ENCODE data around the gene CLDN5. TPM values are rescaled to one million over a fixed set of nuclear protein-coding genes. Genes with fewer than 3 reads are reported as not detected.

Gene CLDN5
- total RNA-seq, 1 donor from 2014 or later, result not detected

DNA sequence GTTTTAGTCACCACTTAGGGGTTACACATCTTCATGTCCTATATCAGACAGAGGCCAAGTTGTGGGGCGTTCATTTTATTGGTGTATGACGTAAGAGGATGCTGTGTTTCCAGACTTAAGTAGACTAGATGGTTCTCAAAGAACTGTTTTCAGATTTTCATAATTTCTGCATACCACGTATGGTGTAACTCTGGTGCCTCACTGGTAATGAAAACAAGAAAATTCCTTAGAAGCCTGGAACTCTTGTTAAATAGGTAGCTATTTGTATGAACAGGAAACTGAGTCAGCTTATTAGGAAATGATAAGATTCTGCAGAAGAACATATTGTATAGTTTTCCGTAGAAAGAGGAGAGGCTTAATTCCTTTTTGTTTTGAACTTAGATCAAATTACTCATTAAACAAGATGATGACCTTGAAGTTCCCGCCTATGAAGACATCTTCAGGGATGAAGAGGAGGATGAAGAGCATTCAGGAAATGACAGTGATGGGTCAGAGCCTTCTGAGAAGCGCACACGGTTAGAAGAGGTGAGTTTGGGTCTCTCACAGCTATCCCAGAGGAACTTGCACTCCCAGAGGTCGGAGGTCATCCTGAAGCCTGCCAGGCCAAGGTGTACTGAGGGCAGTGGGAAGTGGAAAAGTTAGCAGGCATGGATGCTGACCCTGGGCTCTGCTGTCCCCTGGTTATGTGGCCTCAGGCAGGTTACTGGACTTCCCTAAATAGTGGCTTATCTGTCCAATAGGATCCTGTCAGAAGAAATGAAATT lies 40.5 kb downstream of the CLDN5 start:
- Mint-ChIP-seq H3K36me3 (ENCODE audit: low read depth) (no peaks in the 10 kb centered on the region), H3K4me1 (ENCODE audit: low read depth) (peaks cover 15% of the 10 kb centered on the region), H3K9me3 (ENCODE audit: low read depth) (no peaks in the 10 kb centered on the region), H3K27ac (ENCODE audit: unreplicated experiment) (no peak overlapping the region), H3K4me3 (ENCODE audit: unreplicated experiment) (no peak overlapping the region), H3K27me3 (ENCODE audit: low read depth) (no peaks in the 10 kb centered on the region)
- DNase-seq (ENCODE audit: low spot score), result no peak
- TF ChIP-seq, protein P1, sequence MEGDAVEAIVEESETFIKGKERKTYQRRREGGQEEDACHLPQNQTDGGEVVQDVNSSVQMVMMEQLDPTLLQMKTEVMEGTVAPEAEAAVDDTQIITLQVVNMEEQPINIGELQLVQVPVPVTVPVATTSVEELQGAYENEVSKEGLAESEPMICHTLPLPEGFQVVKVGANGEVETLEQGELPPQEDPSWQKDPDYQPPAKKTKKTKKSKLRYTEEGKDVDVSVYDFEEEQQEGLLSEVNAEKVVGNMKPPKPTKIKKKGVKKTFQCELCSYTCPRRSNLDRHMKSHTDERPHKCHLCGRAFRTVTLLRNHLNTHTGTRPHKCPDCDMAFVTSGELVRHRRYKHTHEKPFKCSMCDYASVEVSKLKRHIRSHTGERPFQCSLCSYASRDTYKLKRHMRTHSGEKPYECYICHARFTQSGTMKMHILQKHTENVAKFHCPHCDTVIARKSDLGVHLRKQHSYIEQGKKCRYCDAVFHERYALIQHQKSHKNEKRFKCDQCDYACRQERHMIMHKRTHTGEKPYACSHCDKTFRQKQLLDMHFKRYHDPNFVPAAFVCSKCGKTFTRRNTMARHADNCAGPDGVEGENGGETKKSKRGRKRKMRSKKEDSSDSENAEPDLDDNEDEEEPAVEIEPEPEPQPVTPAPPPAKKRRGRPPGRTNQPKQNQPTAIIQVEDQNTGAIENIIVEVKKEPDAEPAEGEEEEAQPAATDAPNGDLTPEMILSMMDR (IDR thresholded peaks at IDR 0.05), result no peak

DNA sequence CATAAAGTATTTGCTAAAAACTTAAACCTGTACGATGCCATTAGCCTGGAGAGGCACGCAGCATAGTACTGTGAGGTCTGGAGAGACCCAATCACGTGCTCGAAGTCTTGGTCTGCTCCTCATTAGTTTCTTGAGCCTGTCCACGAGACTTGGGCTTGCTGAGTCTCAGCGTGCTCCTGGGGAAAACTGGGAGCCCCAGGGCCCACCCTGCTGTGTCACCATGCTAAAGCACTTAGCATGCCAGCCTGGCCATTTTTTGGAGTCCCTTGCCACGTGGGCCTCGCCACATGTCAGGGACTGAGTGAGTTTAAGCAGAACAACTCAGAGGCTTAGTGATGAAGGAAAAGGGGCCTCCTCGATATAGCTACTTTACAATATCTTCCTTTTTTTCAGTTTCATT lies 41.9 kb downstream of the CLDN5 start:
- TF ChIP-seq, protein P1 (IDR thresholded peaks at IDR 0.05), result no peak
- Mint-ChIP-seq H3K36me3 (ENCODE audit: low read depth) (no peaks in the 10 kb centered on the region), H3K27ac (ENCODE audit: unreplicated experiment) (no peak overlapping the region), H3K27me3 (ENCODE audit: low read depth) (no peaks in the 10 kb centered on the region), H3K4me1 (ENCODE audit: low read depth) (peaks cover 25% of the 10 kb centered on the region), H3K9me3 (ENCODE audit: low read depth) (no peaks in the 10 kb centered on the region), H3K4me3 (ENCODE audit: unreplicated experiment) (no peak overlapping the region)
- no peak for DNase-seq (ENCODE audit: low spot score)

DNA sequence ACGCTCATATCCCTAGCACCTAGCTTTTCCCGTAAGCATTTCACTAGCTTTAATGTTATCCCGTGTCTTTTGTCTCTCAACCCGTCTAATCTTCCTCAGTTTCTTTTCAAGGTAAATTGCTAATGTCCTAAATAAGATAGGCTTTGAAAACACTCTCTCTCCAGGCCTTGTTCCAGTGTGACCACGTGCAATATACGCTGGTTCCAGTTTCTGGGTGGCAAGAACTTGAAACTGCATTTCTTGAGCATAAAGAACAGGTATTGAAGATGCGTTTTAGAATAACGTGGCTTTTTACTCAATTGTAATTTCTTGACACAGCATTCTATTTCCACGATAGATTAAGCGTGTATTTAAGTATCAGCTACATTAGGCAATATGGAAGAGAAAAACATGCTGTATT lies 43.4 kb downstream of the CLDN5 start:
- no peak overlapping the region for H3K27ac Mint-ChIP-seq (ENCODE audit: unreplicated experiment)
- no peaks in the 10 kb centered on the region for H3K9me3 Mint-ChIP-seq (ENCODE audit: low read depth)
- TF ChIP-seq, protein P1 (IDR thresholded peaks at IDR 0.05), result no peak
- H3K4me3 Mint-ChIP-seq (ENCODE audit: unreplicated experiment), result no peak overlapping the region
- DNase-seq (ENCODE audit: low spot score), result no peak
- H3K36me3 Mint-ChIP-seq (ENCODE audit: low read depth), result no peaks in the 10 kb centered on the region
- no peaks in the 10 kb centered on the region for H3K27me3 Mint-ChIP-seq (ENCODE audit: low read depth)
- H3K4me1 Mint-ChIP-seq (ENCODE audit: low read depth), result peaks cover 35% of the 10 kb centered on the region

DNA sequence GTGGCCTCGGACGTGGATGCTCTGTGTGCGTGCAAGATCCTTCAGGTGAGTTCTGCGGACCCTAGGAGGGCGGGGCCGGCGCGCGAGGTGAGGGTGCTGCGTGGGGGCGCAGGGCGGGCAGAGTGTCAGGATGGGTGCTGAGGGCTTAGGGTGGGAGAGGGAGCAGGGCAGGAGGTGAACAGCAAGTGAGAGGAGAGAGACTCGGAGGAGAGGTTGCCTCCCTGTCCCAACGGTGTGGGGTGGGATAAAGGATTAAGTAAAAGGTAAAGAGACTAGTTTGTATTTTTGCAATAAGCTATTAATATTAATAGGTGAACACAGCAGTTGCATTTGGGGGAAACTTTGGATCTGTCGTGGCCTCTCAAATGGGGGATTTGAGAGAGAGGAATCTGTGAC lies 44.0 kb downstream of the CLDN5 start:
- Mint-ChIP-seq H3K36me3 (ENCODE audit: low read depth) (peaks cover 2% of the 10 kb centered on the region), H3K4me3 (ENCODE audit: unreplicated experiment) (peak overlapping the region; percentile 97), H3K4me1 (ENCODE audit: low read depth) (peaks cover 39% of the 10 kb centered on the region), H3K27ac (ENCODE audit: unreplicated experiment) (no peak overlapping the region), H3K27me3 (ENCODE audit: low read depth) (no peaks in the 10 kb centered on the region), H3K9me3 (ENCODE audit: low read depth) (no peaks in the 10 kb centered on the region)
- TF ChIP-seq, protein P1 (IDR thresholded peaks at IDR 0.05), result no peak
- DNase-seq (ENCODE audit: low spot score), result no peak

DNA sequence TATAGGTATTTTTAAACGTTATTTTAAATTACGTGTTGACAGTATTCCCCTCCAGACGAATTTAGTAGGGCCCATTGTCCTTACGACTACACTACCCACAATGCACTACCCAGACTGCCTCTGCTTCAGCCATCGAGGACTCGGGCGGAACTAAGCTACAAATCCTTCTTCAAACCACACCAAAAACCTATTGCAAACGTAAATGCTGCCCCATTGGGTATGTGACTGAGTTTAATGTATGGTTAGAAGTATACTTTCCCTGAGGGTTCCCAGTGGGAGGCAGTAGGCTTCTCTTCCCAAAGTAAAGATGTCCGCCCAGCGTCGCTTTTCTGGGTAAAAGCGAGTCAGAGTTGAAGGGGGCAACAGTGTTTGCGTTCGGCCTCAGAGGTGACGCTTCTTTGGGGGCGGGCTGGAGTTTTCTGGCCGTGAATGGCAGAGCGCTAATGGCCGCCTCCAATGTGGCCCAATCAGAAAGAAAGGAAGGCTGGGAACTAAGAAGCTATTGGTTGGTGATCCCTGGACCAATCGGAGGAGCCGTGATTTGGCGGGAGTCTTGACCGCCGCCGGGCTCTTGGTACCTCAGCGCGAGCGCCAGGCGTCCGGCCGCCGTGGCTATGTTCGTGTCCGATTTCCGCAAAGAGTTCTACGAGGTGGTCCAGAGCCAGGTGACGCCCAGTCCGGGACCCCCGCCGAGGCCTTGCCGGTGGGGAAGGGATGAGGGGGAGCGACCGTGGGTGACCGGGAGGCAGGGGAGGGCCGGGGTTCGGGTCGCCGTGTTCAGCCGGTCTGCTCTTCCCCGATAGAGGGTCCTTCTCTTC lies 44.6 kb downstream of the CLDN5 start, which contains the start of gene CDC45:
TSS of gene CDC45 (plus strand) at position 566 of the 818 bp plus-strand sequence. CDS start at position 615, 49 bp downstream.
- Mint-ChIP-seq H3K4me1 (ENCODE audit: low read depth) (peaks cover 39% of the 10 kb centered on the region), H3K27ac (ENCODE audit: unreplicated experiment) (peak within 1 kb of the TSS; percentile 99), H3K9me3 (ENCODE audit: low read depth) (no peaks in the 10 kb centered on the region), H3K27me3 (ENCODE audit: low read depth) (no peaks in the 10 kb centered on the region), H3K36me3 (ENCODE audit: low read depth) (peaks cover 2% of the 10 kb centered on the region), H3K4me3 (ENCODE audit: unreplicated experiment) (peak within 1 kb of the TSS; percentile 97)
- peak; percentile 95 for DNase-seq (ENCODE audit: low spot score)
- TF ChIP-seq, protein P1 (IDR thresholded peaks at IDR 0.05), result no peak

All from chondrocyte (in vitro differentiated cells).